Ishikawa (cell line): Measurements from ENCODE around the gene DMPK.

Experiments used
- CEBPB ChIP-seq: IDR thresholded peaks from 2 replicates; pipeline ENCODE4 v1.6.1; 2012
- CREB1 ChIP-seq: IDR thresholded peaks from 2 replicates; pipeline ENCODE4 v1.6.1; 2012; ENCODE audit warnings: low read depth
- EP300 ChIP-seq: IDR thresholded peaks from 2 replicates; pipeline ENCODE4 v1.6.1; 2012; ENCODE audit warnings: borderline replicate concordance
- NFIC ChIP-seq: IDR thresholded peaks from 2 replicates; pipeline ENCODE4 v1.6.1; 2012
- RAD21 ChIP-seq: IDR thresholded peaks from 2 replicates; pipeline ENCODE4 v1.6.1; 2012; ENCODE audit warnings: low read depth
- TAF1 ChIP-seq: IDR thresholded peaks from 2 replicates; pipeline ENCODE4 v1.6.1; 2012; ENCODE audit warnings: low read depth, mild to moderate bottlenecking
- TEAD4 ChIP-seq: IDR thresholded peaks from 2 replicates; pipeline ENCODE4 v1.6.1; 2012

- TF ChIP-seq RAD21 (no peak), EP300 (no peak), CEBPB (no peak), TEAD4 (no peak), CREB1 (no peak), NFIC (no peak), TAF1 (no peak)
Measured at GRCh38 chr19:45769821-45770191, 12.5 kb downstream of the DMPK start.
